ENCODE measurements around the gene LAP3. TPM values are rescaled to one million over a fixed set of nuclear protein-coding genes. Genes with fewer than 3 reads are reported as not detected.

Gene LAP3
- total RNA-seq, 1 donor from 2014 or later = 67.0 TPM

GRCh38 chr4:17614416-17615299, 37.7 kb downstream of the LAP3 start, which contains the start of gene MED28:
MED28 (plus strand) TSS chr4:17614641; CDS start chr4:17614655, 14 bp downstream.
- ATAC-seq (peak; percentile 94), DNase-seq (ENCODE audit: low spot score) (peak; percentile 96)

DNA sequence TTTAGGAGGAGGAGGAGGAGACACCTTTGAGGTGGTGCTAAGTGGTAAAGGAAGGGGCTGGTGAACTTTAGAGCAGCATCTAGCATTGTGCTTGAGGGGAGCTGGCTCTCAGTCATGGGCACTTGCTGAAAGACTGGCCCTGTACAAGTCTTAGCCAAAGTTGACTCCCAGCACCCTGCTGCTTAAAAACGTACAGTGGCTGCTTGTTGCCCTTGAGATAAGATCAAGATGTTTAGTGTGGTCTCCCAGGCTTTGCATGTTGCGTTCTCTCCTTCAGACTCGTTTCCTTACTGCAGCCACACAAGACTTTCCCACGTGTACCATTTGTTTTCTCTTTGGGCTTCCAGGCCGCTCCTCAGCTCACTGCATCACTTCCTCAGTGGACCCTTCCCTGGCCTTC, 39.3 kb downstream of the LAP3 start:
- ATAC-seq (no peak), DNase-seq (ENCODE audit: low spot score) (no peak)

- ATAC-seq = no peak
- no peak for DNase-seq (ENCODE audit: low spot score)
These were observed 41.9 kb downstream of the LAP3 start for GRCh38 chr4:17618926-17619325.

GRCh38 chr4:17619416-17620105, 42.6 kb downstream of the LAP3 start:
- DNase-seq (ENCODE audit: low spot score) (no peak), ATAC-seq (no peak)

- ATAC-seq = no peak
- no peak for DNase-seq (ENCODE audit: low spot score)
These were observed 46.5 kb downstream of the LAP3 start for GRCh38 chr4:17623451-17624001.

- ATAC-seq = no peak
- no peak for DNase-seq (ENCODE audit: low spot score)
These were observed 47.8 kb downstream of the LAP3 start for GRCh38 chr4:17624821-17625220.

- DNase-seq (ENCODE audit: low spot score) (no peak), ATAC-seq (no peak)
These were observed 53.2 kb downstream of the LAP3 start for GRCh38 chr4:17630228-17630627.

DNA sequence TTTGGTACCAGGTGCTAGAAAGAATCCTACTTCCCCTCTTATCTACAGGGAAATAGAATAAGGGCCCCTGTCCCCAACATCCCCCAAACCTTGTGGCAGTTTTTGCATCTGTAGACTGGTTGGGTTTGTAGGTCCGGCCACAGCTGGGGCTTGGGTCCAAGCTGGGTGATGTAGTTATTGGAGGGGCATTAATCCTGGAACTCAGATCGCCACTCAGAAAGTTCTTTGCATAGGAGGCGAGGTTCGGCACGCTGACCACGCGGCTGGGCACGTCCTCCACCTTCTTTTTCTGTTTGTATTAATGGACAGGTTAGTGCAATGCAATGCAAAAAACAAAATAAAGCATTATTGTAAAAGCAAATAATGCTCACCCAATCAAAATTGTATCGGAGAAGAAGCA, 56.6 kb downstream of the LAP3 start:
- no peak for ATAC-seq
- no peak for DNase-seq (ENCODE audit: low spot score)

DNA sequence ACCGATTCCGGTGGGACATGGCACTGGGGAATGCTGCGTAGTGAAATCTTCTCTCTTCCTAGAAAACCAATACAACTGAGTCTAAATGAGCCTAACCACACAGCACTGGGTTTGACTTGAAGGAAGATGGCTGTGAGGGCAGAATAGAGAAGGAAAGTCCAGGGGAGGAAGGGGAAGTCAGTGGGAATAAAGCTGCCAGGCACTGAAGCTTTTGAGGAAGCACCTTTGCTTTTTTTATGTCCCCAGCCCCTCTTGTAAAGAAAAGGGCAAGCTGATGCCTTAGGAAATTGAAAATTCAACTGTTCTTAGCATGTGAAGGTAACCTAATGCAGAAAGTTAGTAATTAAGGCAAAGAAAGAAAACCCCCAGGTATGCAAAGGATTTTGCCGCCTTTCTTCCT, 58.1 kb downstream of the LAP3 start:
- no peak for ATAC-seq

GRCh38 chr4:17636341-17636695, 59.3 kb downstream of the LAP3 start:
- DNase-seq (ENCODE audit: low spot score) = no peak
- ATAC-seq = peak; percentile 31

More for the DNA sequence above, 58.1 kb downstream of the LAP3 start:
- no peak for DNase-seq (ENCODE audit: low spot score)

GRCh38 chr4:17636696-17637622, 60.0 kb downstream of the LAP3 start:
- ATAC-seq (peak; percentile 99), DNase-seq (ENCODE audit: low spot score) (peak; percentile 79)

DNA sequence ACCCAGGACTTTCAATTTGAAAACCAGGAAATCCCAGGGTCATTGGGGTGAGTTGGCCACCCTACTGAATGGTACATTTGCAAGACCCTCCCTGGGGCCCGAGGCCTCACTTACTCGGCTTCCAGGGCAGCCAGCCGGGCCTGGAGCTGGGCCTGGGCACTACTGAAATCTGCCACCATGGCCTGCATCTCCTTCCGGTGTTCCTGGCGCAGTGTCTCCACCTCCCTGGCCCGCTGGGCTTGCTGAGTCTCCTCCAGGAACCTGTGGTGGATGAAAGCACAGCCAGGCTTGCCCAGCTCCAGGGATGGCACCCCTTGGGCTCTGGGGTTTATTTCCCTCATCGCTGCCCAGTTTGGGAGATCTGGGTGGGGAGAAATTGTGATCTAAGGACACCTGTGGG, 62.1 kb downstream of the LAP3 start:
- ATAC-seq (no peak), DNase-seq (ENCODE audit: low spot score) (peak; percentile 21)

- DNase-seq (ENCODE audit: low spot score) (no peak), ATAC-seq (no peak)
These were observed 65.4 kb downstream of the LAP3 start for GRCh38 chr4:17642398-17642783.

DNA sequence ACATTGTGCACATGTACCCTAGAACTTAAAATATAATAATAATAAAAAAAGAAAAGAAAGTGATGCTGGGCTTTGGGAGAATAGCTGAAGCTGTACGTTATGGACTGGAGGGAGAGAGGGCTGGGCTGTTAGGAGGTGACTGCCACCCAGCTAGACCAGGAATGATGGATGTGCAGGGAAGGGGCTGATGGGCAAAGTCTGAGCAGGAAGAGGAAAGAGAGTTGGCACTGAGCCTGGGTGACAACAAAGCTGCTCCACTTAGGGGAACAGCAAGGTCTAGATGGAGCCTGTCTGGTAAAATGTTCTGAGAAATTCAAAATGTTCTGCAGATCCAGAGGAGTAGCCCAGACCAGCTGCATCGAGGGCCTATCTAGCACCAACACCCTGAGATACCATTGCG, 69.7 kb downstream of the LAP3 start:
- no peak for ATAC-seq

DNA sequence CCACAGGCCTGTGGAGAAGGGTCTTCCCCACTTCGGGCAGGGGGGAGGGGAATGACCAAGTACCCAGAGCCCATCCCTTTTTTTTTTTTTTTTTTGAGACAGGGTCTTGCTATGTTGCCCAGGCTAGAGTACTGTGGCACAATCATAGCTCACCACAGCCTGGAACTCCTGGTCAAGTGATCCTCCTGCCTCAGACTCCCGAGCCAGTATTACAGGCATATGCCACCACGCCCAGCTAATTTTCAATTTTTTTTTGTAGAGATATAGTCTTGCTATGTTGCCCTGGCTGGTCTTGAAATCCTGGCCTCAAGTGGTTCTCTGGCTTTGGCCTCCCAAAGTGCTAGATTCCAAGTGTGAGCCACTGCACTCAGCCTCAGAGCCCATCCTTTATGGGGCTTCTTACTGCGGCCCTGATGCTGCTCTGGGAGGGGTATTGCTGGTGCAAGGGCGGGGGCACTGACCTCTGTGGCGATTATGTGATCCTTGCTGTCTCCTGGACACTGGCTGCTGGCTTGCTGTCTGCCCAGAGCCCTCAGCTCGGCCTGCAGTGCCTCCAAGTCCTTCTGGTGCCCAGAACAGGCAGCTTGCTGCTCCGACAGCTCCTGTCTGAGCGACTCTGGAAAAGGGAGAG, 70.3 kb downstream of the LAP3 start:
- DNase-seq (ENCODE audit: low spot score) (no peak), ATAC-seq (no peak)

More for the DNA sequence above, 69.7 kb downstream of the LAP3 start:
- DNase-seq (ENCODE audit: low spot score) = no peak

DNA sequence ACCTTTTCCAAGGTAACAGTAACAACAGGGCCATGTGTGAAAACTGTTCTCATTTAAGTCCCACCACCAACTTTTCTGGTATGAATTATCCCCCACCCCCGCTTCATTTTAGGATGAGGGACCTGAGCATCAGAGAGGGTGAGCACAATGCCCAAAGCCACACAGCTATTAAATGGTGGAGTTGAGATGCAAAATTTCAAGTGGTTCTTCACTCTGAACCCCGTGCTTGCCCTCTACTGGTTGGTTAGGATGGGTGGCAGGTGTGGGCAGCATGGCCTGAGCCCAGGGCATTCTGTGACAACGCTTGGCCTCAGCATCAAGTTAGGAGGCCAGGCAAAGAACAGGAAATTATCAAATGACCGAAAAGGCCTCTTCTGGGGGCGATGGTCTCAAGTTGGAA, 70.9 kb downstream of the LAP3 start:
- DNase-seq (ENCODE audit: low spot score) = no peak
- ATAC-seq = no peak

- ATAC-seq (no peak), DNase-seq (ENCODE audit: low spot score) (no peak)
These were observed 73.4 kb downstream of the LAP3 start for GRCh38 chr4:17650406-17650805.

GRCh38 chr4:17654701-17655100, 77.7 kb downstream of the LAP3 start:
- DNase-seq (ENCODE audit: low spot score) (no peak), ATAC-seq (no peak)

- ATAC-seq (no peak), DNase-seq (ENCODE audit: low spot score) (no peak)
These were observed 80.1 kb downstream of the LAP3 start for GRCh38 chr4:17657090-17657489.
